LNCaP clone FGC (cell line): ENCODE data around the gene ZNF239.

ENCODE experiments used
- DNase-seq: peaks from one replicate; pipeline ENCODE4 v3.0.0-alpha.2; 2011; ENCODE audit warnings: low read depth
- H3K4me3 ChIP-seq: 2 replicates; pipeline ENCODE4 v1.5.1; 2011; ENCODE audit warnings: mild to moderate bottlenecking, low read depth, low read length, control low read depth
- TF ChIP-seq, protein P1 (sequence below): IDR thresholded peaks from 2 replicates; pipeline ENCODE4 v1.5.1; 2012; ENCODE audit warnings: mild to moderate bottlenecking; ENCODE audit not compliant: control insufficient read depth, insufficient read depth; ENCODE audit errors: extremely low read depth

ZNF239 gene

DNA sequence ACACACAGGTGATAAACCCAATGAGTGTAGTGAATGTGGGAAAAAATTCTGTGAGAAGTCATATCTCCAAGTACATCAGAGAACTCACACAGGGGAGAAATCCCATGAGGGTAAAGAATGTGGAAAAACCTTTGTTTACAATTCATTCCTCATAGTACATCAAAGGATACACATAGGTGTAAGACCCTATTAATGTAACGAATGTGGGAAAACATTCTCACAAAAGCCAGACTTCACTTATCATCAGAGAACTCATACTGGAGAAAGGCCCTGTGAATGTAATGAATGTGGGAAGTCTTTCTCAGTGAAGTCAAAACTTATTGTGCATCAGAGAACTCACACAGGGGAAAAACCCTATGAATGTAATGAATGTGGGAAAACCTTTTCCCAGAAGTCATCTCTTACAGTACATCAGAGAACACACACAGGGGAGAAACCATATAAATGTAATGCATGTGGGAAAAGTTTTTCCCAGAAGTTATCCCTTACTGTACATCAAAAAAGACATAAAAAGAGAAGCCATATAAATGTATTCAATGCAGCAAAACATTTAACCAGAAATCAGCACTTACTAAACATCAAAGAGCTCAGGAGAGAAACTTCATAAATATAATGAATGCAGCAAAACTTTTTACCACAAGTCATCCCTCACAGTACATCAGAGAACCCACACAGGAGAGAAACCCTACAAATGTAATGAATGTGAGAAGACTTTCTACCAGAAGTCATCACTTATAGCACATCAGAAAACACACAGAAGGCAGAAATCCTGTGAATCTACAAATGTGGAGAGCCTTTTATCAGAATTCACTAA, 49.8 kb downstream of the ZNF239 start:
- no peak overlapping the region for H3K4me3 ChIP-seq
- TF ChIP-seq, protein P1, sequence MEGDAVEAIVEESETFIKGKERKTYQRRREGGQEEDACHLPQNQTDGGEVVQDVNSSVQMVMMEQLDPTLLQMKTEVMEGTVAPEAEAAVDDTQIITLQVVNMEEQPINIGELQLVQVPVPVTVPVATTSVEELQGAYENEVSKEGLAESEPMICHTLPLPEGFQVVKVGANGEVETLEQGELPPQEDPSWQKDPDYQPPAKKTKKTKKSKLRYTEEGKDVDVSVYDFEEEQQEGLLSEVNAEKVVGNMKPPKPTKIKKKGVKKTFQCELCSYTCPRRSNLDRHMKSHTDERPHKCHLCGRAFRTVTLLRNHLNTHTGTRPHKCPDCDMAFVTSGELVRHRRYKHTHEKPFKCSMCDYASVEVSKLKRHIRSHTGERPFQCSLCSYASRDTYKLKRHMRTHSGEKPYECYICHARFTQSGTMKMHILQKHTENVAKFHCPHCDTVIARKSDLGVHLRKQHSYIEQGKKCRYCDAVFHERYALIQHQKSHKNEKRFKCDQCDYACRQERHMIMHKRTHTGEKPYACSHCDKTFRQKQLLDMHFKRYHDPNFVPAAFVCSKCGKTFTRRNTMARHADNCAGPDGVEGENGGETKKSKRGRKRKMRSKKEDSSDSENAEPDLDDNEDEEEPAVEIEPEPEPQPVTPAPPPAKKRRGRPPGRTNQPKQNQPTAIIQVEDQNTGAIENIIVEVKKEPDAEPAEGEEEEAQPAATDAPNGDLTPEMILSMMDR: no peak
- no peak for DNase-seq
